Measurements from ENCODE around the gene LBHD1.
"Not testable (repeated sequence)": the region's sequence is repeated elsewhere in the genome, so short reads cannot be mapped to it uniquely, and the experiment has no call there.

Gene LBHD1

DNA sequence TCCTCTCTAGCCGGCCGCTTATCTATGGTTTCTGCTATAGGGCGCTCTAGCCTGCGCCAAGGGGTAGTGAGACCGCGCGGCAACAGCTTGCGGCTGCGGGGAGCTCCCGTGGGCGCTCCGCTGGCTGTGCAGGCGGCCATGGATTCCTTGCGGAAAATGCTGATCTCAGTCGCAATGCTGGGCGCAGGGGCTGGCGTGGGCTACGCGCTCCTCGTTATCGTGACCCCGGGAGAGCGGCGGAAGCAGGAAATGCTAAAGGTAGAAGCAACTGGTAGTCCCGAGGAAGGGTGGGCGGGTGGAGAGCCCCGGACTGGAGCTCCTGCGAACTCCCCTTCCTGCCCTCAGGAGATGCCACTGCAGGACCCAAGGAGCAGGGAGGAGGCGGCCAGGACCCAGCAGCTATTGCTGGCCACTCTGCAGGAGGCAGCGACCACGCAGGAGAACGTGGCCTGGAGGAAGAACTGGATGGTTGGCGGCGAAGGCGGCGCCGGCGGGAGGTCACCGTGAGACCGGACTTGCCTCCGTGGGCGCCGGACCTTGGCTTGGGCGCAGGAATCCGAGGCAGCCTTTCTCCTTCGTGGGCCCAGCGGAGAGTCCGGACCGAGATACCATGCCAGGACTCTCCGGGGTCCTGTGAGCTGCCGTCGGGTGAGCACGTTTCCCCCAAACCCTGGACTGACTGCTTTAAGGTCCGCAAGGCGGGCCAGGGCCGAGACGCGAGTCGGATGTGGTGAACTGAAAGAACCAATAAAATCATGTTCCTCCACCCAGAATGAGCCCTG, at the start of gene LBHD1, which contains the start of gene UQCC3:
Gene LBHD1 (minus strand): TSS at position 660 of the 782 bp plus-strand sequence. CDS start 2,236 bp downstream, outside the sequence.
Gene UQCC3 (plus strand): TSS at position 66 of the 782 bp plus-strand sequence. CDS start 73 bp downstream, at position 139.
- peak; percentile 83 to 89 for DNase-seq

GRCh38 chr11:62719302-62719978, 47.4 kb upstream of the LBHD1 start:
- no peak for DNase-seq

- no peak for DNase-seq
Observed at GRCh38 chr11:62716816-62717215, 44.7 kb upstream of the LBHD1 start.

DNA sequence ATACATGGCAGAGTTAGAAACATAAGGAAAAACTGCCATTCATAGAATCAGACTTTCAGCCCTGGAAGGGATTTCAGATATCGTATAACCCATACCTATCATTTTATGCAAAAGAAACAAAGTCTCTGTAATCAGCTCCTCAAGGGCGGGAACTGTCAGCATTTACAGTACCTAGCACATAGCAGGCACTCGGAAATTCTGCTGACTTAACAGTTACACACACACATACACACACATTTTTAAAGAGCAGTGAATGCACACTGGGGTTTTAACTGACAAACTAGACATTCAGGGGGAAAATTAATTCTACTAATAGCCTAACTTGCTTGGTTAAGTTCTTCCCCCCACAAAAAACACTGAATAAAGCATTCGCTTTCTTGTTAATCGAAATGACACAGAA, 44.1 kb upstream of the LBHD1 start:
- no peak for DNase-seq

- no peak for DNase-seq
Observed at GRCh38 chr11:62715150-62716130, 43.4 kb upstream of the LBHD1 start.

- no peak for DNase-seq
Observed at GRCh38 chr11:62713343-62713742, 41.3 kb upstream of the LBHD1 start.

- DNase-seq, result no peak
Observed at GRCh38 chr11:62712861-62713260, 40.8 kb upstream of the LBHD1 start.

DNA sequence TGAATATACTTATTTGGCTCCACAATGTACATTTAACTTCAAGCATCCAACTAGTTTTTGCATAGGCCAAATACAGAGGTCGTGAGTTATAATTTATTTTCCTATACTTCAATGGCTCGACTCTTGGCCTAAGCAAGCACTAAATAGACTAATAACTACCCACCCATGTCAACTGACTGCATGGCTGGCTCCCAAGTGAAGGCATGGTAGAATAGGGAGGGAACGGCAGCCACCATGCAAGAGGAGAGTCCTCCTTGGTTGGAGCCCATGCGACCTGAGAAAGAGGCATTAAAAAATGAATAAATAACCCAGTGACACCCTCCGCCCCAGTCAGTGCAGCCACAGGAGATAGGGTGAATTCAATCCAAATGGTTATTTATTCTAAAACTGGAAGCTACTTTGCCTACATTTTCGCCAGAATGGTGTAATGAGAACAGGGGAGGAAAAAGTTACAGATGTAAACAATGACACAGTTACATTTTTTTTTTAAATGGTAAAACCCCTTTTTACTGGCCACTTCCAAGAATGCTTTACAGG, 40.3 kb upstream of the LBHD1 start:
- no peak for DNase-seq

DNA sequence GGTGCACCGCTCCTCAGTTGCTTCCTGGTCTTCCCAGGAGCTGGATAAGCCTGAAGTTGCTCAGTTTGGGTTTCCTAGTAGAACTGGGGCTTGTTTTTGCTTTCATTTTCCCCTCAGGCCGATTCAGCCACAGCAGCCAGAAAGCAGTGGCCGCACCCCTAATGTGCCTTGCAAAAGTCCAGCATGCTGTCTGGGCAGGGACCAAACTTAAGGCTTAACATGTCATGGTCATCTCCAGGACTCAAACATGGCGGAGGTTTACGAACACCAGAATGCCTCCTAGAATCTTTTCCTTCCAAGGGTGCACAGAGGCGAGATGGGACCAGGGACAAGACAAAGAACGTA, 37.9 kb upstream of the LBHD1 start:
- DNase-seq, result peak; percentile 49 to 51

DNA sequence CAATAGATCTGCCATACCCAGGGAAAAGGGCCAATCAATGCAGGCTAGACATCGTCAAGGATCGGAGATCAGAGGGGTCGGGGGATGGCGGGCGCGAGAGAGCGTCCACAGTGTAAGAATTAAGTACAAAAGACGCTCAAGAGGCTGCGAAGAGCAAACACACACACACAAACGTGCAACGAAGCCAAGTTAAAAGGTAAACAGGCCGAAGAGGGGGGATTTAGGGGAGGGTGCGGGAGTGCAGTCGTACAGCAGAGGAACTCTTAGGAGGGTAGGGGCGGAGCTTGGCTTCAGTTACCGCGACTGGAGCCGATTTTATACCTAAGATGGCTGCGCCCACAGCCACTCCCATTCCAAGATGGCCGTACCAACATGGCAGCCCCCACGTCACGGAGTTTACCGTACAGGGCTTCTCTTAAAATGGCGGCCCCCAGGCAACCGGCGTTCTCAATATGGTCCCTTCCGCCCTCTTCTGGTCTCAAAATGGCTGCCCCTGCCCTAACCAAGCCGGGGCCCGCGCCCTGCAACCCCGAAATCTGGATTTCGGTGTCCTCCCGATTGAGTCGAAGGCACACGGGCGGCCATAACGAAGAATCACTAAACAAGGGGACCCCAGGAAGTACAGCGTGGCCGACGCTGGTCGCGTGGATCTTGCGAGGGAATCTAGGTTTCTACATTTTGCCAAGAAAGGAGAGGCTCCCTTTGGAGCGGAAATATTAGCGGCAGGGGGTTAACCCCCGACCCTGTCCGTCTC, 37.4 kb upstream of the LBHD1 start:
- peak; percentile 97 to 99 for DNase-seq

- no peak for DNase-seq
Observed at GRCh38 chr11:62708793-62709192, 36.7 kb upstream of the LBHD1 start.

GRCh38 chr11:62708392-62708791, 36.3 kb upstream of the LBHD1 start:
- DNase-seq, result no peak

DNA sequence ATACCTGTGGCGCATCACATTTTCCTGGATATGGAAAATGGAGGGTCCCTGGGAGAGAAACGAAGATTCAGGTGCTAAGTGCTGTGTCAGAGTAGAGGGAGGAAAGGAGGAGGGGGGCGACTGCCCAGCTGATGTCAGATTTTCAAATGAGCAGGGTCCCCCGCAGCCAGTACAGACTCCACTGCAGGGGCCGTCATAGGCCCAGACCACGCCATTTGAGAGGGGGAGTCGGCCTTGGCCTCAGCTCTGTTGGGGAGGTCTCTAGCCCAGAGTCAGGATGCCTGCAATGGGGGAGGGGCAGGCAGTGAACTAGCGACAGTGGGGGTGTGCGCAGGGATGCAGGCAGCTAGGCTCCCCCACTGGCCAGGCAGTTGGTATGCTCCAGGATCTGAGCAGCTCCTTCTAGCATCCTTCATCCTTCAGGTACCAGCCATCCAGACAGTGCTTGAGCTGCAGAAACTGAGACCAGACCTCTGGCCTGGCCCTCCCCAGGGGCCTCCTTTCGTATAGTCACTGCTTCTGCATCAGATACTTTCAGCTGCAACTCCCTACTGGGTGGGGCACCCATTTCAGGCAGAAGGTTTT, 35.3 kb upstream of the LBHD1 start, which contains the start of the genes BSCL2 and GNG3:
Gene BSCL2 (minus strand): TSS at position 148 of the 585 bp plus-strand sequence. CDS start 229 bp downstream, outside the sequence.
Gene GNG3 (plus strand): TSS at position 400 of the 585 bp plus-strand sequence. CDS start 620 bp downstream, outside the sequence.
- no peak for DNase-seq

- no peak for DNase-seq
Observed at GRCh38 chr11:62706850-62707247, 34.8 kb upstream of the LBHD1 start.

GRCh38 chr11:62705880-62706849, 34.1 kb upstream of the LBHD1 start:
- DNase-seq, result peak; percentile 88 to 97

GRCh38 chr11:62705413-62705812, 33.3 kb upstream of the LBHD1 start:
- no peak for DNase-seq

GRCh38 chr11:62703921-62704320, 31.9 kb upstream of the LBHD1 start:
- DNase-seq, result not testable (repeated sequence)

GRCh38 chr11:62702246-62702645, 30.2 kb upstream of the LBHD1 start:
- DNase-seq, result peak; percentile 87 to 91

DNA sequence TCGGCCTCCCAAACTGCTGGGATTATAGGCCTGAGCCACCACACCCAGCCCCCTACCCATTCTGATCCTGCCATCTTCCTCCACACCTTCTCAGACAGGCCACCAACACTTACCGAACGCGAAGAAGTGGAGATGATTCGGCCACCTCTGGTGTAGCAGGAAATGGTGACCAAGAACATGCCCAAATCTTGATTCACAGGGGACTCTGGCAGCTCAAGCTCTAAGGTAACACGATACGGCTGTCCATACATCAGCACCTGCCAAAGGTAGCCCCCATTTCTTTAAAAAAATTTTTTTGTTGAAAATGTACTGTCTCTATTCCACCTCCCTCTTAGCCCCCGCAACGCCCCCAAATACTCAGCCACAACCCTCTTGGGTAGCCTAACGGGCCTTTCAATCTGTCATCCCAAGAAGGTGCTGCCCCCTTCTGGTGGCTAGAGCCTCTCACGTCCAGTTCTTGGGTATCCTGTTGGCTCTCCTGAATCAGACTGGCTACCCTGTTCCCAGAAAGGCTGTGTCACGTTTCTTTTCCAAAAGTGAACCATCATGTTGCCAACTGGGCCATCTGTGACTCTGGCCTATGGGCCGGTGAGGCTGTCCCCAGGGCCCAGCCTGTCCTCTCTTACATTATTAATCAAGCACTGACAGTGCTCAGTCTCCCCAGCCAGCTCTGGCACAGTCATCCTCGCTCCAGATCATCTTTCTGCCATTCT, 22.5 kb upstream of the LBHD1 start:
- DNase-seq, result peak; percentile 68 to 87

All from inflammatory macrophage treated with lipopolysaccharide for 1 hour (primary cell).